A549 (cell line): Measurements from ENCODE around the gene RAPGEF6.

Source experiments
- CBX8 ChIP-seq: fragments of 200-600 bp; sonication (generic); IDR thresholded peaks from 2 replicates; pipeline ENCODE4 v1.6.1; 2016
- CEBPB ChIP-seq, 2 experiments: fragments of >200 bp in 1 of 2; sonication (Bioruptor Twin) in 1 of 2; formaldehyde crosslinking in 1 of 2; IDR thresholded peaks; 2 replicates each; pipeline ENCODE4 v1.6.1; 2012 to 2016
- HDAC2 ChIP-seq: fragments of 200-600 bp; sonication (generic); IDR thresholded peaks from 2 replicates; pipeline ENCODE4 v1.6.1; 2016
- JUN ChIP-seq, 2 experiments: fragments of >200 bp; sonication (Bioruptor Twin); formaldehyde crosslinking; IDR thresholded peaks; 2 replicates in 1 of 2; 3 replicates in 1 of 2; pipeline ENCODE4 v1.6.1; 2016 to 2017
- NR3C1 ChIP-seq: fragments of >200 bp; sonication (Bioruptor Twin); formaldehyde crosslinking; IDR thresholded peaks from 3 replicates; pipeline ENCODE4 v1.6.1; 2017
- TF ChIP-seq, protein P1 (sequence below): IDR thresholded peaks from 2 replicates; pipeline ENCODE4 v1.6.1; 2012
- TF ChIP-seq, protein P2 (sequence below): fragments of >200 bp; sonication (Bioruptor Twin); formaldehyde crosslinking; IDR thresholded peaks from 3 replicates; pipeline ENCODE4 v1.5.1; 2016
- TF ChIP-seq, protein P3 (sequence below): fragments of 250-450 bp; sonication (Bioruptor Pico); IDR thresholded peaks from 2 replicates; pipeline ENCODE4 v1.5.0; 2021; ENCODE audit warnings: mild to moderate bottlenecking, moderate library complexity, borderline replicate concordance

DNA sequence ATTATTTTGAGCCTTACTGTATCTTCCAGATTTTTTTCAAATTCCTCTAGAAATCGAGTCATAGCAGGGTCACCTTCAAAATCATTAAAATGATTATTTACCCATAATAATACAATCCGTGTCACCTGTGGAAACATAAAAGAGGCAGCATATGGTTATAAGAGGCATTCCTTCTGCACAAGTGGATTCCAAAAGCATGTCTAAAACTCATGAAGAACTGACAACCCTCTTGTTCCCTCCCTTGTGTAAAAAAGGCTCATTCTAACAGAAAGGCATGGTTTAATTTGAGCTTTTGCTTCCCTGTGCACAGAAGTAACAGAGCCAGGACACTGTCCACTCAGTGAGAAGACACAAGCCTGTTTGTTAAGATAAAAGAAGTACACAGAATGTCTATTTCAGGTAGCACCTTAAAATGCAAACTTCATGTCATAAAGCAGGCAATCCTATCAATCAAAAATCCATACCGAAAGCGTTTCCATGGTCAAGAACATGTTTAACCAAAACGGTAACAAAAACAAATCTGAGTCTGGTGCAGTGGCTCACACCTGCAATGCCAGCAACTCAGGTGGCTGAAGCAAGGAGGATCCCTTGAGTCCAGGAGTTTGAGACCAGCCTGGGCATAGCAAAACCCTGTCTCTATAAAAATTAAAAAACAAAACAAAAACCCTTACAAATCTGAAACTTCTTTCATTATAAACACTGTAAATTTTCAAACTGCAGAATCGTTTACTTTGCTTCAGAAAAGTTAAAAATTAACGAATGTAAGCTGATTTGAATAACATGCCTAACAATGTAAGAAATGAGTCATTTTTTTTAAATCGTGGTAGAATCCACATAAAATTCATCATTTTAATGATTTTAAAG is 139.3 kb downstream of the RAPGEF6 start:
- TF ChIP-seq CBX8 (no peak), HDAC2 (no peak), JUN (IDR thresholded peaks at IDR 0.05) (no peak), NR3C1 (no peak), CEBPB (IDR thresholded peaks at IDR 0.05) (no peak)
- TF ChIP-seq, protein P1, sequence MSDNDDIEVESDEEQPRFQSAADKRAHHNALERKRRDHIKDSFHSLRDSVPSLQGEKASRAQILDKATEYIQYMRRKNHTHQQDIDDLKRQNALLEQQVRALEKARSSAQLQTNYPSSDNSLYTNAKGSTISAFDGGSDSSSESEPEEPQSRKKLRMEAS = no peak
- TF ChIP-seq, protein P2, sequence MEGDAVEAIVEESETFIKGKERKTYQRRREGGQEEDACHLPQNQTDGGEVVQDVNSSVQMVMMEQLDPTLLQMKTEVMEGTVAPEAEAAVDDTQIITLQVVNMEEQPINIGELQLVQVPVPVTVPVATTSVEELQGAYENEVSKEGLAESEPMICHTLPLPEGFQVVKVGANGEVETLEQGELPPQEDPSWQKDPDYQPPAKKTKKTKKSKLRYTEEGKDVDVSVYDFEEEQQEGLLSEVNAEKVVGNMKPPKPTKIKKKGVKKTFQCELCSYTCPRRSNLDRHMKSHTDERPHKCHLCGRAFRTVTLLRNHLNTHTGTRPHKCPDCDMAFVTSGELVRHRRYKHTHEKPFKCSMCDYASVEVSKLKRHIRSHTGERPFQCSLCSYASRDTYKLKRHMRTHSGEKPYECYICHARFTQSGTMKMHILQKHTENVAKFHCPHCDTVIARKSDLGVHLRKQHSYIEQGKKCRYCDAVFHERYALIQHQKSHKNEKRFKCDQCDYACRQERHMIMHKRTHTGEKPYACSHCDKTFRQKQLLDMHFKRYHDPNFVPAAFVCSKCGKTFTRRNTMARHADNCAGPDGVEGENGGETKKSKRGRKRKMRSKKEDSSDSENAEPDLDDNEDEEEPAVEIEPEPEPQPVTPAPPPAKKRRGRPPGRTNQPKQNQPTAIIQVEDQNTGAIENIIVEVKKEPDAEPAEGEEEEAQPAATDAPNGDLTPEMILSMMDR = no peak
- TF ChIP-seq, protein P3, sequence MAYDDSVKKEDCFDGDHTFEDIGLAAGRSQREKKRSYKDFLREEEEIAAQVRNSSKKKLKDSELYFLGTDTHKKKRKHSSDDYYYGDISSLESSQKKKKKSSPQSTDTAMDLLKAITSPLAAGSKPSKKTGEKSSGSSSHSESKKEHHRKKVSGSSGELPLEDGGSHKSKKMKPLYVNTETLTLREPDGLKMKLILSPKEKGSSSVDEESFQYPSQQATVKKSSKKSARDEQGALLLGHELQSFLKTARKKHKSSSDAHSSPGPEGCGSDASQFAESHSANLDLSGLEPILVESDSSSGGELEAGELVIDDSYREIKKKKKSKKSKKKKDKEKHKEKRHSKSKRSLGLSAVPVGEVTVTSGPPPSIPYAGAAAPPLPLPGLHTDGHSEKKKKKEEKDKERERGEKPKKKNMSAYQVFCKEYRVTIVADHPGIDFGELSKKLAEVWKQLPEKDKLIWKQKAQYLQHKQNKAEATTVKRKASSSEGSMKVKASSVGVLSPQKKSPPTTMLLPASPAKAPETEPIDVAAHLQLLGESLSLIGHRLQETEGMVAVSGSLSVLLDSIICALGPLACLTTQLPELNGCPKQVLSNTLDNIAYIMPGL = no peak
